Measurements from ENCODE around the gene FMR1.
A peak's percentile ranks its signal among the peaks of the same experiment; 100 is the strongest.

FMR1 gene

DNA sequence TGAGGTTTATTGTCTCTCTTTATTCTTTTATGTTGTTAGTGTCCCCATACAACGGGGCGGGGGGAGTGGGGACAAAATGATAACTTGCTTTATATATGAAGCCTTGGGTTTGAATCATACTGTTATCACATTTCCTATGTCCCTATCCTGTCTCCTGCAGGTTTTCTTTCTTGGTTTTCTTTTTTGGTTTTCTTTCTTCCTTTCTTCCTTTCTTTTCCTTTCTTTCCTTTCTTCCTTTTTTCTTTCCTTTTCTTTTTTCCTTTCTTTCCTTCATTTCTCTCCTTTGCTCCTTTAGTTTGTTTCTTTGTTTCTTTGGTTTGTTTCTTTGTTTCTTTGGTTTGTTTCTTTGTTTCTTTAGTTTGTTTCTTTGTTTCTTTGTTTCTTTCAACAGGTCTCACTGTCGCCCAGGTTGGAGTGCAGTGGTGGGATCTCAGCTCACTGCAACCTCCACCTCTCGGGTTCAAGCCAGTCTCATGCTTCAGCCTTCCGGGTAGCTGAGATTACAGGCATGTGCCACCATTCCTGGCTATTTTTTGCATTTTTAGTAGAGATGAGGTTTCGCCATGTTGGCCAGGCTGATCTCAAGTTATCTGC is 4.8 kb downstream of the FMR1 start:
- no peak for DNase-seq (ENCODE audit: low spot score)

DNA sequence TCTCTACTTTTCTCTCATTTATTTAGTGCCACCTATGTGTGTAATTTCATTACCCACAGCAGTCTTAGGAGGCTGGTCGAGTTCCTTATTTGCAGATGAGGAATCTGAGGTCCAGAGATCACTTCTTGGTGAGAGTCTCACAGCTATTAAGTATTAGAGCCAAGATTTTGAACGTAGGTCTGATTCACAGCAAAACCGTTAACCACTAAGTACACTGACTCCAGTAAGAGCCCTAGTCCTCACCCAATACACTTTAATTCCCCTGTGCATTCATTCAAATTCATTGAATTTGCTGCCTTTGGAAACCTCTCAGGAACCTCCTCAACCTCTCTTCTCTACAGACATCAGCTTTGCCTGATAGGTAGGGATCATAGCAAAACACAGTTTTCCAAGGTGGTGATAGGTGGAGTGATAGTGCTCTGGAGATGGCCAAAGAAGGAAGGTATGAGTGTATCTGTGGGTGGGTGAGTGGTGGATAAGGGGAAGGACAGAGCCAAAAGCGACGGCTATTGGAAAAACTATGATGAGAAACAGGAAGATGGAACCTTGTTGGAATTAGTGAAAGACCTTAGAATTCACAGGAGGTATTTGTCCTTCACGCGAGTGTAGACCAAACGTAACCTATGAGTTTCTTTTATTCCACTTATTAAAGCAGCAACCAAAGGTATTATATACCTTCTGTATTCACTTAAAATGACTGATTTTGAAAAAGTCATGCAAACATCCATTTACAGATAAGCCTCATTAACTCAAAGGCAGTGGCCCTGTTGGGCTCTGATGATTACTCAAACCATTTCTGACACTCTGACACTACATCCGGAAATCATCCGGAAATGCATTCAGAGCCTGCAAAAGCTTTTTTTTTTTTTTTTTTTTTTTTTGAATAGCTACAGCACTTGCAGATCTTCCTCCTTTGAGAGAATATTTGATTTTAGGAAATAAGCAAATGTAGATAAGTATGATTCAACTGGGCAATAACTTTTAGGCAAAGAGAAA is 6.3 kb downstream of the FMR1 start:
- DNase-seq (ENCODE audit: low spot score): peak; percentile 9

DNA sequence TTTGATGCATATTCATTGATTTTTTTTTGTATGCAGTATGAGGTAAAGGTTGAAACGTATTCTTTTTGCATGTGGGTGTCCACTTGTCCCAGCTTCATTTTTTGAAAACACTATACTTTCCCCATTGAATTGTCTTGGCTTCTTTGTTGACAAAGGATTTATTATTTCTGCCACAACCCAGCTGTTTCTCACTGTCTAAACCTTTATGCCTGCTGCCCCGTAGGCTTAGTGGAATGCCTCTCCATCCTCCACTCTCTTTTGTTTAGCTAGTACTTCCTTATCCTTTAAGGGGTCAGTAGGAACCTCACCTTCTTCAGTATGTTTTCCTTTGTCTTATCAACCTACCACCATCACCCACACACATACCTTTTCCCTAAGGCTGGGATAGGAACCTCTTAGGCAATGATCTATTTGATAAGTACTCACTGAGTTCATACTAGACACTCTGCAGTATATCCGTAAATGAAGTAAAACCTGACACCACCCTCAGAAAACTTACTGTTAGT is 8.5 kb downstream of the FMR1 start:
- DNase-seq (ENCODE audit: low spot score): no peak

DNA sequence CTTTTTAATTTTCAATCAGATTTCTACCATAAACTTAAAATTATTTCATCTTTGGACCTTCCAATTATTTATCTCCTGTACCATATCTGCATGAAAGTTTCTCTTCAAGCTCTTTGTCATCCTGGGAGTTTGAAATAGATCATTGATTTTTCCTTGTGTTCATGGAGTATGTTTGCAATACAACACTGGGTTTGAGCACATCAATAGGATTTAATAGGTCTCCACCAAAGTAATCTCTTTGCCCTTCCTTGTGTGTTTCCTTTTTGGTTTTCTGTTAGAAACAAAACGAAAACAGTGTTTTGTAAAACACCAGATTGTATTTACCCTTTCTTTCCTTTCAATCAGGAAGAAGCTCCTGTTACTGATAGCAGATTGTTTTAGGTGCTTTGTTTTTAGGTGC is 11.9 kb downstream of the FMR1 start:
- DNase-seq (ENCODE audit: low spot score): no peak

DNA sequence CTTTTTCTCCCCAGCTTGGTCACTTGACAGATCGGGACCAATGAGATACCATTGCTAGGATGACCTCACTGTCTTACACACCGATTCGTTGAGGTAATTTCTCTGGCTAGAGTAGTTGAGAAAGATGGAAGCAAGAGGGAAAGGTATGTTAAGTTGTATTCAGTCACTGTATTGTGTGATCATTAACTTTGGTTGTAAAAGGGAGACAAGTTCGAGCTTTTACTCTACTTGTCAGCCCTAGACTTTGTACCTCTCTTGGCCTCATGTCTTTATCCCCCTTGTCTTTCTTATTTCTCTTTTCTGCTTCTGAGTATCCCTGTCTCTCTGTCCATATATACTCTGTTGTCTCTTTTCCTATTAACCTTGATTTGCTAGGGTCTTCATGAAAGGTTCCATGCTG is 15.5 kb downstream of the FMR1 start:
- no peak for DNase-seq (ENCODE audit: low spot score)

DNA sequence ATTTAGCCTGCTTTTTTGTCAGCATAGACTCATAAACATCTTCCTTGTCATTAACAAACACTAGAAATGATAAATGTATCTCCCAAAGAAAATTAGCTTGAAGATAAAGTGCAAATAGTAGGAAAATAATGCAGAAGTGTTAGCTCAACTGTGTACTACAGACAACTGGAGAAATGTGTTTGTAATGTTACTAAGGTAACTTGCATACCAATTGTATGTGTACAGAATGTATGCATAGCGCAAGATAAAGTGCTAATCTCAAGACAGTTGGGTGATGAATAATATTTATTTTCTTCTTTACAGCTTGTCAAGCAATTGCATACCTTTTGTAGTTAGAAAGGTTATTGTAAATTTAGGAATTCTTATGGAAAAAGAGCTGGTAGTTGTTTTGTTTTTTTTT is 22.1 kb downstream of the FMR1 start:
- no peak for DNase-seq (ENCODE audit: low spot score)

DNA sequence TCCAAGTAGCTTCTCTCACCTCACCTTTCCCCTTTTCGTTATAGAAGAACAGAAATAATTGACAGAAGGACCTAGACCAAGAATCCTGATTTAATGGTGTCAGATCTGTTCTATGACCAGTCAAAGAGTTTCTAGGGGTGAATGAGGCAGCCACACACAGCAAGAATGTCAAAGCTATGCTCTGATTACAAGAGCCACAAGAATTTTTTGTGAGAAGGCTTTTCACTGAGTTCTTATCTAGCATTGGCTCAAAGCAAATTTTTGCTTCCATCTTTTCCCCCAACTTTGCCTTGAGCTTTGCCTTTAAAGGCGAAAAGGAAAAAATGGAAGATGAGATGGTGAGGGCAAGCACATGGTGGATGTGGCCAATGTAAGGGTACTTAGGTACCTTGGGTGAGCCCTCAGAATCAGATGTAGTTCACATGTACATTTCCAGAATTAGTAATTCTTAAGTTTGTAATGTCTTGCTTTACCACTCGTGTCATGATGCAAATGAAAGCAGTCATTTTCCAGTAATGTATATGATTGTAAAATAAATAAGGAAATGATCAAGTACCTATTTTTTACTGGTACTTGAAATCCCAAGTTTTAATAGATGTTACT is 23.5 kb downstream of the FMR1 start:
- no peak for DNase-seq (ENCODE audit: low spot score)

DNA sequence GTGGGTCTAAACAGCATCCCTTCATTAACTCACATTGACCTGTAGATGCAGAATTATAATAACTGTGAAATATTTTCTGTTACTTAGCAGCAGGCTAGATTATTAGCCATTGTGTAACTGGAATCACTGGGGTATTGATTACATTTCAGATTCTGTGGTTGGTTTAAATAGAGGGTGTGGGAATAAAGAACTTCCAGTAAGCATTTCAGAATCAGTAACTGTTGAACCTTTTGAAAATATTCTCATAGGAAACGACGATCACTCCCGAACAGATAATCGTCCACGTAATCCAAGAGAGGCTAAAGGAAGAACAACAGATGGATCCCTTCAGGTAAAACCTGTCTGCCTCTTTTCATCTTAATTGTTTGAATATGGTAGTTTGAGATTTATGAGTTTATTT is 33.6 kb downstream of the FMR1 start:
- DNase-seq (ENCODE audit: low spot score): no peak

DNA sequence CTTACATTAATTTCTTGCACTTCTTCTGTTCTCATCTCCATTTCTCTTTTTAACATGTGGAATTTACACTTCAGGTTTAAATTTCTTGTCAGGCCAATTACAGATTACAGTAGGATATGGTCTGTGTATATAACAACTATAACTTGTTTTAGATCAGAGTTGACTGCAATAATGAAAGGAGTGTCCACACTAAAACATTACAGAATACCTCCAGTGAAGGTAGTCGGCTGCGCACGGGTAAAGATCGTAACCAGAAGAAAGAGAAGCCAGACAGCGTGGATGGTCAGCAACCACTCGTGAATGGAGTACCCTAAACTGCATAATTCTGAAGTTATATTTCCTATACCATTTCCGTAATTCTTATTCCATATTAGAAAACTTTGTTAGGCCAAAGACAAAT is 36.8 kb downstream of the FMR1 start:
- DNase-seq (ENCODE audit: low spot score): no peak

DNA sequence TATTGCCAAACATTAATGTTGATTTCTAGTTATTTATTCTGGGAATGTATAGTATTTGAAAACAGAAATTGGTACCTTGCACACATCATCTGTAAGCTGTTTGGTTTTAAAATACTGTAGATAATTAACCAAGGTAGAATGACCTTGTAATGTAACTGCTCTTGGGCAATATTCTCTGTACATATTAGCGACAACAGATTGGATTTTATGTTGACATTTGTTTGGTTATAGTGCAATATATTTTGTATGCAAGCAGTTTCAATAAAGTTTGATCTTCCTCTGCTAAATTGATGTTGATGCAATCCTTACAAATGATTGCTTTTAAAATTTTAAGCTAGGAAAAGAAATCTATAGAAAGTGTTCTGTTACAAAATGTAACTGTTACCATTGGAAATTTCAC is 38.6 kb downstream of the FMR1 start:
- DNase-seq (ENCODE audit: low spot score): no peak

DNA sequence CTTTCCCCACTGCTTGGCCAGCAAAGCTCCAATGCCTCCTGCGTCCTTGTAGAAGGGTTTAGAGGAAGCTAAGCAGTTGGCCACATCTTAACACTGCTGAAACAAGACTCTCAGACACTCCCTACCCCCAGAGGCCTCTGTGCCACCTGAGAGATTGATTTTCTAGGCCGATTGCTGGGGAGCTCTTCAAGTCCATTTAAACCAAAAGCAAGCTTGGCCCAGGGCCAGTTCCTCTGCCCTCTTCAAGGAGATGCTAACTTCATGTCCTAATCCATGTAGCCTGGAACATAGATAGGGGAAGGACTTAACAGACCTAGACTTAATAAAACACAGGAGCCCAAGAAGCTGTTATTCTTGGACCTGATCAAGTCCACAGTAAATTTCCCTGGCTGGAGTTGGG is 42.3 kb downstream of the FMR1 start:
- no peak for DNase-seq (ENCODE audit: low spot score)

DNA sequence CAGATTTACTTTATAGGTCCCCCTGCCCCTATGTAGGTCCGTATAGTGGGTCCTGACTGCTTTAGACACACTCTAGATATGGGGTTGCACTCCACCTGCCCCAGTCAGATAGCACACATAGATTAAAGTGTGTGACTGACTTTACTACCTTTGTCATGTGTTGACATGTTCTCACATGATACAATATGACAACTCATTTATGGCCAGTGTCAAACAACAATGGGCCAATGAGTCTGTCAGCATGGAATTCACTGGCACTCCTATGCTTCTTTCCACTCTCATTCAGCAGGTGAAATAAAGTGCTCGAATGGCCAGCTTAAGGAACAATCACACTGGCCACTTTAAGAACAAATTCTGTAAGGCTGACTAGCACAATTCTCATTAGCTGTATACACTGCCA is 45.6 kb downstream of the FMR1 start:
- no peak for DNase-seq (ENCODE audit: low spot score)

DNA sequence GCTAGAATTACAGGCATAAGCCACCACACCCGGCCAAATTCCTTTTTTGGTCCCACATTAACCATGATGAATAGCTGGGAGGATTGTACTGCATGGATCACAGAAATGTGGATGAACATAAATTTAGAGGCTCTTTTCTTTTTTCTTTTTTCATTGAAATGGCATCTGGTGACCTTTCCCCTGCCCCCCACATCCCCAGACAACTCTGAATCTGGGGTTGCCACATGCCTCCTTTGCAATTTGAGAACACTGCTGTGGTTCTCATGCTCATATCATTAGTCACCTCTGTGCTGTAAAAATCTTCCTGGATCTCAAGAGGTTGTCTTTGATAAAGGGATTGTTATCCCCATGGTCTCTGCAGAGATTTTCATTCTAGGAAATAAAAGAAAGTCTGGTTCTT is 46.6 kb downstream of the FMR1 start:
- peak; percentile 57 for DNase-seq (ENCODE audit: low spot score)

DNA sequence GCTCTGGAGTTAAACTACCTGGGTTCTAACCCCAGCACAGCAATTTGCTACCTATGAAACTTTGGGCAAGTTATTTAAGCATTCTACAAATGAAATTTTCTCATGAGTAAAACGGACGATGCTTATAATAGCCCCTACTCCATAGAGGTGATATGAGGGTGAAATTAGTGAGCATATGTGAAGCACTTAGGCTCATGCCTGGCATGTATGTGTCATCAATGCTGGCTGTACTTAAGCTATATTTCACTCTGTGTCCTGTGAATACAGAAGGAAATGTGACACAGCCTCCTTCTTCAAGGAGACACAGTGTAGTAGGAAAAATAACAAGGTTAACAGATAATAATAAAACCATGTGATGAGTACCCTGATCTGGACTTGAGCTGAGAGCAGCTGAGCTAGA is 49.0 kb downstream of the FMR1 start:
- no peak for DNase-seq (ENCODE audit: low spot score)

DNA sequence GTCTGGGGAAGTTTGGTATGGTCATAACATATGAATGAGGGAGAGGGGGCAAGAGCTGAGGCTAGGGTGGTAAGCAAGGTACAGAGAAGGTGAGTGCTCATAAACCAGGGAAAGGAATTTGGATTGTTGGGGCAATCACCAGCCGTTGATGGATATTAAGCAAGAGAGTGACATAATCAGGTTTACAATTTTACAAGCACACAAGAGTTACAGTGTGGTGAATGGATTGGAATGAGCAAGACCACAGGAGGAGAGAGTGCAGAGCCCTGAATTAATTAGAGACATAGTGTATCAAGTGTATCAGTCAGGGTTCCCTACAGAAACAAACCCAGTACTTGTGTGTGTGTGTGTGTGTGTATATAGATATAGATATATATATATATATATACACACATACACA is 50.8 kb downstream of the FMR1 start:
- DNase-seq (ENCODE audit: low spot score): peak; percentile 8

DNA sequence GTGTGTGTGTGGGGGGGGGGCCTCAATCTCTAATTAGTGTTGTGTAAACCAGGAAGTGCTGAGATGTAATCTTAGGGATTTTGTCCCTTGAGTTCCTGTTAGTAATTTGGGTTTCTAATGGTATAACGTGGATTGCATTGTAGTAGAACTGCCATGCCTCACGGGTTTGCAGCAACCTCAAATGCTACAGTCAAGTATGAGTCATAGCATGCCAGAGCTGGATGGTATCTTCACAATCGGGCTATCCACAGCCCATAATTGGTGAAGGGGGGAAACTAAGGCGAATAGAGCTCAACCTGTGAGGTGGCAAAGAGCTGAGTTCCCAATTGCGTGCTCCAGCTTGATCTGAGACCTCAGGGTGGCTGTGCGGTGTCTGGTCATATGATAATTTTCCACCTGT is 67.2 kb downstream of the FMR1 start:
- DNase-seq (ENCODE audit: low spot score): no peak

DNA sequence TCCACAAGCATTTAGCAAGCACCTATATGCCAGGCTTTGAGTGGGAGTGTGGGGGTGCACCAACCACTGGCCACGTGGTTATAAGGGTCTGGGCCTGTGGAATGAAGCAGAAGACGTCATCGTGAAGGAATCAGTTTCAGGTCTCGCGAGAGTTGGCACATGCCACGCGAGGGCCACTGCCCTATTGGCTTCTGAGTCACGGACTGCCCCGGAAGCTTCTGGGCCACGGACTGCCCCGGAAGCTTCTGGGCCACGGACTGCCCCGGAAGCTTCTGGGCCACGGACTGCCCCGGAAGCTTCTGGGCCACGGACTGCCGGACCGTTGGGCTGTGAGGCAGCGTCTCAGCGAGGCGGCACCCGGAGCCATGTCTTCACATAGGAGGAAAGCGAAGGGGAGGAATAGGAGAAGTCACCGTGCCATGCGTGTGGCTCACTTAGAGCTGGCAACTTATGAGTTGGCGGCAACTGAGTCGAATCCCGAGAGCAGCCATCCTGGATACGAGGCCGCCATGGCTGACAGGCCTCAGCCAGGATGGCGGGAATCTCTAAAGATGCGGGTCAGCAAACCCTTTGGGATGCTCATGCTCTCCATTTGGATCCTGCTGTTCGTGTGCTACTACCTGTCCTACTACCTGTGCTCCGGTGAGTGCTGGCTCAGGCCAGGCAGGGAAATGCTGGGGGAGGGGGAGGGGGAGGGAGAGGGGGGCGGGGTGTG is 69.5 kb downstream of the FMR1 start, which contains the start of gene FMR1NB:
FMR1NB (plus strand) TSS at position 300 of the 715 bp plus-strand sequence; CDS start at position 366, 66 bp downstream.
- no peak for DNase-seq (ENCODE audit: low spot score)
